HG02798 (cell line): Measurements from ENCODE around the gene COX7A2L.

Source experiments
- ATAC-seq: cut with Tn5 transposase; IDR thresholded peaks from one replicate; pipeline ENCODE4 v1.9.1; 2021; ENCODE audit warnings: mild to moderate bottlenecking; ENCODE audit not compliant: unreplicated experiment, poor library complexity

COX7A2L gene

GRCh38 chr2:42324244-42324643 lies 36.8 kb downstream of the COX7A2L start:
- ATAC-seq, result no peak

GRCh38 chr2:42321452-42322064 lies 39.5 kb downstream of the COX7A2L start:
- ATAC-seq, result no peak

- ATAC-seq, result no peak
Observed at GRCh38 chr2:42319265-42319664, 41.8 kb downstream of the COX7A2L start.

GRCh38 chr2:42317945-42318344 lies 43.1 kb downstream of the COX7A2L start:
- ATAC-seq, result no peak

DNA sequence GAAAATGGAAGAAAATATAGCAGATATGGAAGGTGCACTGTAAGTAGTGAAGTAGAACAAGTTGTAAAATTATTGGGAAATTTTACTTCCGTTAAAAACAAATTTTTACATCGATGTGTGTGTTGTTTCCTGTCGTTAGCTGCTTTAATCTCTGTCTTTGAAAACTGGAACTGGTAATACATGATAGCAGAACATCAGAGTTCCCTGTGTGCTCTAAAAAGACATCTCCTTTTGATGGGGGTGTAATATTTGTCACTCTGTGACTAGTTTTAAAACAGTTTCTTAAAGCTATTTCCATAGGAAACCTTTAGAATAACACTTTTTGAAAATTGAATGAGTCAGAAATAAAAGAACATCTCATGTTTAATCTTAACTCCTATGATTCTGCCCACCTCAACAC lies 43.5 kb downstream of the COX7A2L start:
- ATAC-seq, result no peak

GRCh38 chr2:42316910-42317309 lies 44.1 kb downstream of the COX7A2L start:
- ATAC-seq, result no peak

DNA sequence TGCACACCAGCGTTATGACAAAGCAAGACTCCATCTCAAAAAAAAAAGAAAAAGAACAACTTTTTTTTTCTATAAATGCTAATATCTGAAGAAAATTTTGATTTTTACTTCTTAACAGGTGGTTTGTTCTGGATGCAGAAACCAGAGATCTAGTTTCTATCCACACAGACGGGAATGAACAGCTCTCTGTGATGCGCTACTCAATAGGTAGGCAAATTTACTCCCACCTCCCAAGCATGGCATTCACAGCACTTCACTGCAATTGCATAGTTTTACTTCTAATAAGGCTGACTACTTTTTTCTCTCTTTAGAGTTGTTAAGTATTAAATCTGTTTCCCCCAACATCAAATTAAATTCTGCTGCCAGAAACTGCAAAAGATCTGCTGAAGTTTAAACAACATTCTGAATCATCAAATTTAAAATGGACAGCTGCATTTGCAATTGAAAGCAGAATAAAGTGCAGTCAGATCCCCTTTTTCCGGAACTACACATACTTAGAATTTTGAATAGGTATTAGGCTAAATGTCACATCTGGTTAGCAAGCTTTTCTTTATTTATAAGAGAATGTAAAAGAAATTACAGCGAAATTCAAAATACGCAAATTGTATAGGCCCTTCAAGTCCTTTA lies 45.1 kb downstream of the COX7A2L start:
- no peak for ATAC-seq

DNA sequence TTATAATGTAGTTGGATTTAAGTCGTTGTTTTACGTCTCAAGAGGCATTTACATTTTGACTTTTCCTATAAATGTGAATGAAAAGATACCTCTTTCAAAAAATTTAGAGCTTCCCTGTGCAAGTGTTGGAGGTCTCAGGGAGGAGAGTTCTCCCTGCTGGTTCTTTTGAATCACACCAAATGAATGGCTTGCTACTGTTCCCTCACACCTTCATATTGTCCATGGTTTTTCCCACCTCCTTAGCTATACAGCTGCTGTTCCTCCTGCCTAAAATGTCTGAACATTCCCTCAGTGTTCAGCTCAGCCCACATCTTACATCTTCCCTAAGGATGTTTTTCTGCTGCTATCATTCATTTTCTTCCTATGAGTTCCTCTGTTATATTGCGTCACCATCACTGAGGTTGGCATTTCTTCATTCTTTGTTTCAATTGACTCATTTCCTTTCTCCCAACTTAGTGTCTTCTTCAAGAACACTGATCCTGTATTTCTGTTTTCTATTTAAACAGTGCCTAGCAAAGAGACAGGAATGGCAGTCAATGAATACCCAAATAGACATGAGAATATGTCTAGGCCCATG lies 46.0 kb downstream of the COX7A2L start:
- no peak for ATAC-seq

DNA sequence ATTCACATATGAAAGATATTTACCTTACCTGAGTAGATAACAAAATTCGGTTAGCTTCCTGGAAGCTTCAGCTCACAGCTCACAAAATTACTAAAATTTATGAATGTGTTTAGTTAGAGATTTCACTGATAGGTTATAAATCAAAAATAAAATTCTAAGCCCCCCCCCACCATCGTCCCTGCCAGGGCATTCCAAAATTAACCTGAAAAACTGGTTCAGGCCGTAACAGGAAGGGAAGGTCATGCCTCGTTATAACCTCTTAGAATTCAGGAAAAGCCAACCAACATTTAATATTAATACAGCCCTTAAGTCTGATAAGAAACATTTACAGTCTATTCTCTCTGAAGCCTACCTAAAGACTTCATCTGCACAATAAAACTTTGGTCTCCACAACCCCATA lies 48.9 kb downstream of the COX7A2L start:
- no peak for ATAC-seq

- ATAC-seq, result no peak
Observed at GRCh38 chr2:42310007-42310515, 51.0 kb downstream of the COX7A2L start.

DNA sequence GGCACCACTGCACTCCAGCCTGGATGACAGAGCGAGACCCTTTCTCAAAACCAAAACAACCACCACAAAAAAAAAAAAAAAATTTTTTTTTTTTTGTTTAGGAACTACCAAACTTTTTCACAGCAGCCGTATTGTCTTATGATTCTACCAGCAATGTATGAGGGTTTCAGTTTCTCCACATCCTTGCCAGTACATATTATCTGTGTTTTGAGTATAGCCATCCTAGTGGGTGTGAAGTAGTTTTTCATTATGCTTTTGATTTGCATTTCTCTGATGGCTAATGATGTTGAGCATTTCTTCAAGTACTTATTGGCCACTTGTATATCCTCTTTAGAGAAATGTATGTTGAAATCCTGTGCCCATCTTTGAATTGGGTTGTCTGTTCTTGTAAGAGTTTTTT lies 51.7 kb downstream of the COX7A2L start:
- ATAC-seq, result no peak

DNA sequence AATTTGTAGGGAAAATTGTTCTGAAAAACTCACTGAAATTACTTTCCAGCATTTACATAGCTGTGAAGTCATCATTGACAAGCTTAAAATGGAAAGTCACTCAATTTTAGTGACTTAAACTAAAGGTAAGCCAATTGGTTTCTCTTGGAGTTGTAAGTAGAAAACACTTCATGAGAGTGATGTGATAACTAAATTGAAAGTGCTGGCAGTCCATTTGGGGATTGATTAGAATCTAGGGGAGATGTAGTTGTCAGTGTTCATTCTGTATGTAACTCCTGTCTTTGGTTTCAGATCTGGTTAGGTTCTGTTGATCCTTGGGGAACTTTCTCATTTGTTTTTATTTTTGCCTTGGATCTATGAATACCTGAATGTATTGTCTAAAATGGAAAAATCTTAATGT lies 53.8 kb downstream of the COX7A2L start:
- no peak for ATAC-seq

DNA sequence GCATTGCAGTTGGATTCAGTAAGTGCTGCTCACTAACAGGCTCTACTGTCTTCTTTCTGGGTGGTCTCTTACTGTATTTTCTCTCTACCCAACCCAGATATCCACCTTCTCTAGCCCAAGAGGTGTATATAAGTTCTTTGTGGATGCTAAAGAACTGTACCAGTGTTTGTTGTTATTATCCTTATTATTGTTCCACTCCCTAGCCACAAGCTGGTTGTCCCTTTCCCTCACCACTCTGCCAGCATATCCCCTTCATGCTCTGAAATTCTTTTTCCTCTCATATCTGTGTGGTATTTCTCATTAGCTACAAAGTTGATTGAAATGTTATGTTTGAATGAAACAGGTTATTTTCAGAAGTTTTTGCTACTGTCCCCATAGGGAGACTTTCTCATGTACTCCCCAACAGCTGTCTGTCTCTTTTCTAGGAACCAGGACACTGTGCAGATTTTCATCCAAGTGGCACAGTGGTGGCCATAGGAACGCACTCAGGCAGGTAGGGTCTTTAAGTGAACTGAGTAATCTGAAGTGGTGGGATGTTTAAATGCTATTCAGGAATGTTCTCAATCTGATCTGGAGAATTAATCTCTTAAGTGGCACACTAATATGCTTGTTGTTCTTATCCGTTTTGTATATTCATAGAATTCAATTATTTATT lies 56.8 kb downstream of the COX7A2L start:
- ATAC-seq, result no peak

GRCh38 chr2:42303252-42303651 lies 57.8 kb downstream of the COX7A2L start:
- ATAC-seq, result no peak

GRCh38 chr2:42300527-42300926 lies 60.5 kb downstream of the COX7A2L start:
- no peak for ATAC-seq
